Ovary (tissue), 9 donors: Measurements from ENCODE around the gene DNAJC17. TPM values are rescaled to one million over a fixed set of nuclear protein-coding genes. Genes with fewer than 3 reads are reported as not detected.
A peak's percentile ranks its signal among the peaks of the same experiment; 100 is the strongest.

Experiments used
- DNase-seq, 5 donors: peaks; one replicate each; pipeline ENCODE4 v3.0.0-alpha.2; 2019 to 2020
- H3K27ac ChIP-seq, 2 donors: fragments of 200-600 bp; one replicate each; pipeline versions ENCODE4 v1.5.1 to v1.8.0; 2019 to 2022
- H3K27me3 ChIP-seq: fragments of 200-600 bp; one replicate; pipeline ENCODE4 v1.8.0; 2022
- H3K36me3 ChIP-seq: fragments of 200-600 bp; sonication (generic); one replicate; pipeline ENCODE4 v1.5.1; 2019
- H3K4me1 ChIP-seq: one replicate; pipeline ENCODE4 v1.8.1; 2013; ENCODE audit warnings: mild to moderate bottlenecking, moderate library complexity; ENCODE audit not compliant: insufficient read depth
- H3K4me3 ChIP-seq: fragments of 200-600 bp; sonication (generic); one replicate; pipeline ENCODE4 v1.5.1; 2017
- H3K9me3 ChIP-seq, 2 donors: fragments of 200-600 bp in 1 of 2; sonication (generic) in 1 of 2; one replicate each; pipeline versions ENCODE4 v1.5.1 to v1.8.1; 2013 to 2019; ENCODE audit warnings: mild to moderate bottlenecking in 1 of 2, moderate library complexity in 1 of 2
- EP300 ChIP-seq: sonication (generic); formaldehyde crosslinking; IDR thresholded peaks from one replicate; pipeline ENCODE4 v1.6.1; 2017; ENCODE audit warnings: antibody characterized with exemption
- POLR2A ChIP-seq: fragments of 450-650 bp; IDR thresholded peaks from one replicate; pipeline ENCODE4 v1.6.1; 2017; ENCODE audit warnings: antibody characterized with exemption, mild to moderate bottlenecking, moderate library complexity
- WGBS, 3 donors: extraction: QIAGEN DNeasy Blood & Tissue Kit in 1 of 3; methylation state at CpG; one replicate each; pipeline versions ENCODE4 v1.1.5 to v1.1.7; 2013 to 2017; 5-methylcytosine and 5-hydroxymethylcytosine counted together
- intact Hi-C, 4 donors: fragments of 100-400 bp; cut with DNase I; formaldehyde crosslinking; loops; one replicate each; pipeline versions ENCODE4 v1.11.0 to v1.15.1; 2022 to 2023
- polyA plus RNA-seq, 2 donors: library from polyadenylated mRNA; stranded (reverse); fragments of 200-250 nt in 1 of 2; fragments of 350-450 nt in 1 of 2; fragmentation: Illumina TruSeq in 1 of 2; extraction: RNeasy Lipid Tissue Mini Kit (QIAGEN cat#74804) in 1 of 2; gene quantifications; one replicate each; pipeline ENCODE4 v1.2.3, GENCODE V29; 2013 to 2014
- total RNA-seq, 7 donors: library from RNA; depleted of rRNA in 2 of 7; stranded (reverse); fragments of >200 nt in 2 of 7; fragmentation: NEBNext Ultra II Directional in 3 of 7; extraction: Animal tissue kit (Norgen Biotek cat#: 25700) in 3 of 7; gene quantifications; one replicate each; pipeline versions ENCODE4 v1.1.0 to v1.2.4, GENCODE V29; 2016 to 2023
- TF ChIP-seq, protein P1 (sequence below), 3 donors: fragments of 450-650 bp in 2 of 3; fragments of 200-600 bp in 1 of 3; IDR thresholded peaks; one replicate each; pipeline versions ENCODE4 v1.5.1 to v1.8.0; 2016 to 2022; ENCODE audit warnings: antibody characterized with exemption in 3 of 3, mild to moderate bottlenecking in 1 of 3
- donor health status: DM: no; HTN: no; CAD: no; lungs with moderate emphysema.
- donor health status: DM: no; HTN: no; CAD: no.
- donor health status: Bipolar disorder and iron deficiency.
- donor health status: DM: yes; HTN: yes; CAD: no.
- donor health status: DM: no; HTN: no; CAD: no.
- donor health status: DM: yes; HTN: yes; CAD: no.

The DNAJC17 gene
- total and polyA plus RNA-seq, 9 donors: 10.5 to 57.9 (median 31.7) TPM

- DNase-seq: peak in 4 of 5 donors; percentile 44 to 60 (median 52)
- H3K4me3 ChIP-seq: no peak within 1 kb of the TSS
- peaks cover 4% of the 10 kb centered on the region for H3K4me1 ChIP-seq
- 62 to 67% (median 65%) methylated on average over 27 to 28 of the region's 28 CpGs for WGBS, 3 donors
- no peak for TF ChIP-seq EP300
- TF ChIP-seq, protein P1, sequence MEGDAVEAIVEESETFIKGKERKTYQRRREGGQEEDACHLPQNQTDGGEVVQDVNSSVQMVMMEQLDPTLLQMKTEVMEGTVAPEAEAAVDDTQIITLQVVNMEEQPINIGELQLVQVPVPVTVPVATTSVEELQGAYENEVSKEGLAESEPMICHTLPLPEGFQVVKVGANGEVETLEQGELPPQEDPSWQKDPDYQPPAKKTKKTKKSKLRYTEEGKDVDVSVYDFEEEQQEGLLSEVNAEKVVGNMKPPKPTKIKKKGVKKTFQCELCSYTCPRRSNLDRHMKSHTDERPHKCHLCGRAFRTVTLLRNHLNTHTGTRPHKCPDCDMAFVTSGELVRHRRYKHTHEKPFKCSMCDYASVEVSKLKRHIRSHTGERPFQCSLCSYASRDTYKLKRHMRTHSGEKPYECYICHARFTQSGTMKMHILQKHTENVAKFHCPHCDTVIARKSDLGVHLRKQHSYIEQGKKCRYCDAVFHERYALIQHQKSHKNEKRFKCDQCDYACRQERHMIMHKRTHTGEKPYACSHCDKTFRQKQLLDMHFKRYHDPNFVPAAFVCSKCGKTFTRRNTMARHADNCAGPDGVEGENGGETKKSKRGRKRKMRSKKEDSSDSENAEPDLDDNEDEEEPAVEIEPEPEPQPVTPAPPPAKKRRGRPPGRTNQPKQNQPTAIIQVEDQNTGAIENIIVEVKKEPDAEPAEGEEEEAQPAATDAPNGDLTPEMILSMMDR (IDR thresholded peaks at IDR 0.05): no peak
- no peak for TF ChIP-seq POLR2A
- H3K36me3 ChIP-seq: no peaks in the 10 kb centered on the region
- intact Hi-C loops: no loop called here
- H3K27me3 ChIP-seq: no peaks in the 10 kb centered on the region
- H3K9me3 ChIP-seq: no peaks in the 10 kb centered on the region
- H3K27ac ChIP-seq: no peak within 1 kb of the TSS
Observed at GRCh38 chr15:40769274-40770146, 37.8 kb downstream of the DNAJC17 start, which contains the start of gene C15orf62. Gene C15orf62 (plus strand): TSS chr15:40769980. CDS start chr15:40770496, 516 bp downstream.

- intact Hi-C loops: no loop called here
- Histone ChIP-seq H3K27me3 (no peaks in the 10 kb centered on the region), H3K36me3 (no peaks in the 10 kb centered on the region), H3K9me3 (no peaks in the 10 kb centered on the region), H3K4me1 (peaks cover 4% of the 10 kb centered on the region), H3K27ac (no peak overlapping the region), H3K4me3 (no peak overlapping the region)
- WGBS, 3 donors: 71 to 77% (median 76%) methylated on average over 19 to 21 of the region's 21 CpGs
- no peak for DNase-seq
- TF ChIP-seq, protein P1 (IDR thresholded peaks at IDR 0.05): no peak
- TF ChIP-seq EP300: no peak
Observed at GRCh38 chr15:40768521-40769273, 38.6 kb downstream of the DNAJC17 start.

DNA sequence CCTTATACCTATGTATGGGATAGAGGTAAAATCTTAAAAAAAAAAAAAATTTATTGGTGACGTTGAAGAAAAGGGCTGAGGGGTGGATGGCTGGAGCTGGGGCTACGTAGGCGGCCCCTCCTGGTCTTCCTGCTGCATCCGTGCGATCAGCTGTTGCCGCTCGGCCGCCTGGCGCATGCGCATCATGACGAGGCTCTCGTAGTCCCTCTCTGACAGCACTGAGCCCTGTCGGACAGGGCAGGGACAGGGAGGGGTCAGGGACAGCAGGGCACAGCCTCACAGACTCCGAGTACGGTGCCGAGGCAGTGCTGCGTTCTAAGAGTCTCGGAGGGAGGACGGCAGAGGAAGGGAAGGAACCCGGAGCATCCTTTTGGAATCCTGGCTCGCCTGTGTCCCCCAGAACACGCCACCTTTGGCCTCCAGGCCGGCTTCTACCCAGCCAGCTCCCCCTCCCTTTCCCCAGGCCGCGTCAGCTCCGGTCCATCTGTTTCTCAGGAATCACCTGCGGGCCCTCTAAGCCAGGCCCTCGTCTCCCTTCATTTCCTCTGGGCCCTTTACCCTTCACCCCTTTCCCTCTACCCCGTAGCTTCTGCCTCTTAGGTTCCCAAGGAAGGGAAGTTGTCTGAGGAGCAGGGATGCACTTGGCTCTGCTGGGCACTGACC, 39.3 kb downstream of the DNAJC17 start:
- TF ChIP-seq EP300: no peak
- no peak for TF ChIP-seq POLR2A
- TF ChIP-seq, protein P1 (IDR thresholded peaks at IDR 0.05): no peak
- 83 to 89% (median 86%) methylated on average over 29 of the region's 29 CpGs for WGBS, 3 donors
- no peak for DNase-seq
- Histone ChIP-seq H3K4me3 (no peak overlapping the region), H3K36me3 (no peaks in the 10 kb centered on the region), H3K27me3 (no peaks in the 10 kb centered on the region), H3K9me3 (no peaks in the 10 kb centered on the region), H3K27ac (no peak overlapping the region), H3K4me1 (peaks cover 7% of the 10 kb centered on the region)
- intact Hi-C loops: no loop called here
